Vagina (tissue), 2 donors: ENCODE results near the gene OR10A5. TPM values are rescaled to one million over a fixed set of nuclear protein-coding genes. Genes with fewer than 3 reads are reported as not detected.

ENCODE experiments used
- DNase-seq, 2 donors: peaks; one replicate each; pipeline ENCODE4 v3.0.0-alpha.2; 2017; ENCODE audit errors: extremely low spot score in 2 of 2
- H3K27ac ChIP-seq: fragments of 200-600 bp; sonication (generic); one replicate; pipeline ENCODE4 v1.5.1; 2019
- H3K27me3 ChIP-seq: fragments of 200-600 bp; sonication (generic); one replicate; pipeline ENCODE4 v1.5.1; 2019
- H3K36me3 ChIP-seq, 2 donors: fragments of 200-600 bp; sonication (generic); one replicate each; pipeline ENCODE4 v1.5.1; 2017 to 2019
- H3K4me1 ChIP-seq: fragments of 200-600 bp; sonication (generic); one replicate; pipeline ENCODE4 v1.5.1; 2019
- H3K4me3 ChIP-seq, 2 donors: fragments of 200-600 bp; sonication (generic); 1 replicate in 1 of 2; 2 replicates in 1 of 2; pipeline ENCODE4 v1.5.1; 2016 to 2019
- H3K9me3 ChIP-seq: fragments of 200-600 bp; sonication (generic); one replicate; pipeline ENCODE4 v1.5.1; 2019
- POLR2A ChIP-seq, 2 donors: fragments of 450-650 bp; IDR thresholded peaks; one replicate each; pipeline ENCODE4 v1.6.1; 2017; ENCODE audit warnings: antibody characterized with exemption in 2 of 2, mild to moderate bottlenecking in 2 of 2, moderate library complexity in 2 of 2
- POLR2AphosphoS5 ChIP-seq, 2 donors: sonication (generic); formaldehyde crosslinking; IDR thresholded peaks; one replicate each; pipeline ENCODE4 v1.9.0; 2017; ENCODE audit warnings: antibody characterized with exemption in 2 of 2, mild to moderate bottlenecking in 2 of 2, low read depth in 1 of 2; ENCODE audit not compliant: insufficient read depth in 1 of 2
- intact Hi-C: fragments of 100-400 bp; cut with DNase I; formaldehyde crosslinking; loops from one replicate; pipeline ENCODE4 v1.15.1; 2023
- total RNA-seq: library from RNA; depleted of rRNA; stranded (reverse); fragments of >200 nt; gene quantifications from one replicate; pipeline ENCODE4 v1.2.3, GENCODE V29; 2016
- TF ChIP-seq, protein P1 (sequence below), 3 experiments: fragments of 450-650 bp in 2 of 3; fragments of 200-600 bp in 1 of 3; sonication (generic) in 1 of 3; IDR thresholded peaks; one replicate each; pipeline ENCODE4 v1.5.1; 2017 to 2019; ENCODE audit warnings: antibody characterized with exemption in 3 of 3, mild to moderate bottlenecking in 2 of 3, moderate library complexity in 2 of 3

OR10A5 gene
- total RNA-seq, 1 donor from 2014 or later = not detected

DNA sequence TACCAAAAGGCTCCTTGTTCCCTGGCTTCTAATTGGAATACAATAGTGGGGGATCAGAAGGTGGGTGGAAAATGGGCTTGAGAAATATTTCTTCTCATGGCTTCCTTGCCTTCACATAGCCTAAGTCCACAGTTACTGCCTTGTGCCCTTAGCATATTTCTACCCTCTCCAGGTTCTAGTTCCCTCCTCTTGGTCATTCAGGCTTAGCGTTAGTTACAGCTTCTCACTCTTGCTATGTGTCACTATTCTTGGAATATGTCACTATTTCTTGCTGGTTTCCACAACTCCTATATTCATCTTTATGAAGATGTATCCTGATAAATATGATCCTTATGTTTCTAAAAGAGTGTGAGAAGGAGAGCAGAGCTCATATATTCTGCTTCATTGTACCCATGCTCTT, 44.4 kb downstream of the OR10A5 start:
- Histone ChIP-seq H3K4me3 (no peak overlapping the region), H3K27me3 (no peaks in the 10 kb centered on the region), H3K36me3 (no peaks in the 10 kb centered on the region), H3K9me3 (no peaks in the 10 kb centered on the region), H3K4me1 (no peaks in the 10 kb centered on the region), H3K27ac (no peak overlapping the region)
- TF ChIP-seq POLR2AphosphoS5 (IDR thresholded peaks at IDR 0.05; ENCODE audit: insufficient read depth in 1 of 2, low read depth in 1 of 2) = no peak
- no peak for TF ChIP-seq POLR2A (IDR thresholded peaks at IDR 0.05)
- TF ChIP-seq, protein P1, sequence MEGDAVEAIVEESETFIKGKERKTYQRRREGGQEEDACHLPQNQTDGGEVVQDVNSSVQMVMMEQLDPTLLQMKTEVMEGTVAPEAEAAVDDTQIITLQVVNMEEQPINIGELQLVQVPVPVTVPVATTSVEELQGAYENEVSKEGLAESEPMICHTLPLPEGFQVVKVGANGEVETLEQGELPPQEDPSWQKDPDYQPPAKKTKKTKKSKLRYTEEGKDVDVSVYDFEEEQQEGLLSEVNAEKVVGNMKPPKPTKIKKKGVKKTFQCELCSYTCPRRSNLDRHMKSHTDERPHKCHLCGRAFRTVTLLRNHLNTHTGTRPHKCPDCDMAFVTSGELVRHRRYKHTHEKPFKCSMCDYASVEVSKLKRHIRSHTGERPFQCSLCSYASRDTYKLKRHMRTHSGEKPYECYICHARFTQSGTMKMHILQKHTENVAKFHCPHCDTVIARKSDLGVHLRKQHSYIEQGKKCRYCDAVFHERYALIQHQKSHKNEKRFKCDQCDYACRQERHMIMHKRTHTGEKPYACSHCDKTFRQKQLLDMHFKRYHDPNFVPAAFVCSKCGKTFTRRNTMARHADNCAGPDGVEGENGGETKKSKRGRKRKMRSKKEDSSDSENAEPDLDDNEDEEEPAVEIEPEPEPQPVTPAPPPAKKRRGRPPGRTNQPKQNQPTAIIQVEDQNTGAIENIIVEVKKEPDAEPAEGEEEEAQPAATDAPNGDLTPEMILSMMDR (IDR thresholded peaks at IDR 0.05) = no peak
- intact Hi-C loops = no loop called here
- no peak for DNase-seq

DNA sequence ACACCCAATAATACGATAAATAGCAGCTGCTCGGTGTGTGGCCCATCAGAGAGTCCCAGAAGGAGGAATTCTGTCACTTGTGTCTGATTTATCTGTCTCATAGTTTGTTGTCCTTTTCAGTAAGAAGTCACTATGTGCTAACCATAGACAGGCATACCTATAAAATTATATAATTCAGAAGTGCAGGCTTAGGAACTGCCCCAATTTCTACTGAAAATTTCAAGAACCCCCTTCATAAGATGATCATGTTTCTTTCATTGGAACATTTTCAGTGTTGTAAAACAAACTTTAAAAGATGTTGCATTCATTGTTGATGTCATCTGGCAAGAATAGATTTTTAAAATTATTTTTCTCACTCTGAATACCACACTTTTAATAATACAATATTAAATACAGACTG, 46.9 kb downstream of the OR10A5 start, which contains the start of gene OR2D2:
Gene OR2D2 (minus strand): TSS at position 101 of the 400 bp plus-strand sequence. CDS start 0 bp downstream, at position 101.
- intact Hi-C loops = no loop called here
- H3K9me3 ChIP-seq = no peaks in the 10 kb centered on the region
- DNase-seq = no peak
- H3K4me3 ChIP-seq = no peak within 1 kb of the TSS
- TF ChIP-seq, protein P1 (IDR thresholded peaks at IDR 0.05) = no peak
- TF ChIP-seq POLR2A (IDR thresholded peaks at IDR 0.05) (no peak), POLR2AphosphoS5 (IDR thresholded peaks at IDR 0.05; ENCODE audit: insufficient read depth in 1 of 2, low read depth in 1 of 2) (no peak)
- H3K36me3 ChIP-seq = no peaks in the 10 kb centered on the region
- H3K27me3 ChIP-seq = no peaks in the 10 kb centered on the region
- H3K4me1 ChIP-seq = no peaks in the 10 kb centered on the region
- no peak within 1 kb of the TSS for H3K27ac ChIP-seq

DNA sequence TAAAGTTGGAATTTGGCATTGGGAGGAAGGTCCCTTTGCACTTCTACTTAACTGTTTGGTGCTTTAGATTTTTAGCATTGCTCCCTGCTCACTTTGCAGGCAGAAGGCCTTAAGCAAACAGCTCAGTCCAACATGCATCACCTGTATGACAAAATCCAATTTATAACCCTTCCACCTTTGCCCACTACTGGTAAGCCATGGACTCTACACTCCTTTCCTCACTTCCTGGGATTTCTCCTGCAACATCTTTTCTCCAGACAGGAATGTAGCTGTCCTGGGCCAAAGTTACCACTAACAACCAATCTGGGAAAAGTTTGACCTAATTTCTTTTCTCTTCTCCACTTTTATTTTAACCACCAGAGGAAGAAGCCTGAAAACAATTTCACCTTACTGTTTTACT, 48.6 kb downstream of the OR10A5 start:
- DNase-seq = no peak
- no peaks in the 10 kb centered on the region for H3K27me3 ChIP-seq
- intact Hi-C loops = no loop called here
- no peaks in the 10 kb centered on the region for H3K9me3 ChIP-seq
- TF ChIP-seq POLR2A (IDR thresholded peaks at IDR 0.05) (no peak), POLR2AphosphoS5 (IDR thresholded peaks at IDR 0.05; ENCODE audit: insufficient read depth in 1 of 2, low read depth in 1 of 2) (no peak)
- TF ChIP-seq, protein P1 (IDR thresholded peaks at IDR 0.05) = no peak
- no peak overlapping the region for H3K27ac ChIP-seq
- H3K4me3 ChIP-seq = no peak overlapping the region
- H3K36me3 ChIP-seq = no peaks in the 10 kb centered on the region
- no peaks in the 10 kb centered on the region for H3K4me1 ChIP-seq

DNA sequence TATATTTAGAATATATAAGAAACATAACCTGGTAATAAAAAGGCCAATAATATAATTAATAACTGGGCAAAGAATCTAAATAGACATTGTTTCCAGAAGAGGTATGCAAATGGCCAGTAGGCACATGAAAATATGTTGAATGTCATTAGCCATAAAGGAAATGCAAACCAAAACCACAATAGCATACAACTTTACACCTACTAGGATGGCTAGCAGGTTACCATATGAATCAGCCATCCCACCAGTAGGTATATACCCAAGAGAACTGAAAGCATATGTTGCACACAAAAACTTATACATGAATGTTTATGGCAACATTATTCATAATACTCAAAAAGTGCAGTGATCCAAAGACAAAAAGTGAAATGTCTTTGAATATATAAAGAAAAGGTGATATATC, 49.5 kb downstream of the OR10A5 start:
- H3K4me3 ChIP-seq = no peak overlapping the region
- H3K27ac ChIP-seq = no peak overlapping the region
- no peaks in the 10 kb centered on the region for H3K9me3 ChIP-seq
- DNase-seq = no peak
- TF ChIP-seq POLR2AphosphoS5 (IDR thresholded peaks at IDR 0.05; ENCODE audit: insufficient read depth in 1 of 2, low read depth in 1 of 2) (no peak), POLR2A (IDR thresholded peaks at IDR 0.05) (no peak)
- TF ChIP-seq, protein P1 (IDR thresholded peaks at IDR 0.05) = no peak
- H3K36me3 ChIP-seq = no peaks in the 10 kb centered on the region
- no peaks in the 10 kb centered on the region for H3K27me3 ChIP-seq
- intact Hi-C loops = no loop called here
- H3K4me1 ChIP-seq = no peaks in the 10 kb centered on the region

Other genes with a start within 250 kb of the OR10A5 start
- 10.3 TPM for gene RRP8, start 242.1 kb upstream of the OR10A5 start, total RNA-seq
- gene ILK, start 241.9 kb upstream of the OR10A5 start, total RNA-seq = 149 TPM
- gene TAF10, start 233.5 kb upstream of the OR10A5 start, total RNA-seq = 48.1 TPM
- gene TPP1, start 226.3 kb upstream of the OR10A5 start, total RNA-seq = 77.3 TPM
- gene DCHS1, start 189.9 kb upstream of the OR10A5 start, total RNA-seq = 28.7 TPM
- 55.2 TPM for gene MRPL17, start 162.3 kb upstream of the OR10A5 start, total RNA-seq
- gene OR2AG2, start 73.7 kb upstream of the OR10A5 start, total RNA-seq = not detected
- gene OR2AG1, start 62.7 kb upstream of the OR10A5 start, total RNA-seq = not detected
- not detected for gene OR6A2, start 46.0 kb upstream of the OR10A5 start, total RNA-seq
- gene OR10A2, start 17.4 kb downstream of the OR10A5 start, total RNA-seq = not detected
- not detected for gene OR10A4, start 30.9 kb downstream of the OR10A5 start, total RNA-seq
- not detected for gene OR2D2, start 46.8 kb downstream of the OR10A5 start, total RNA-seq
- not detected for gene OR2D3, start 75.3 kb downstream of the OR10A5 start, total RNA-seq
- 2.0 TPM for gene ZNF215, start 80.7 kb downstream of the OR10A5 start, total RNA-seq
- gene ZNF214, start 174.7 kb downstream of the OR10A5 start, total RNA-seq = 3.9 TPM
- gene NLRP14, start 174.8 kb downstream of the OR10A5 start, total RNA-seq = not detected
- gene RBMXL2, start 243.3 kb downstream of the OR10A5 start, total RNA-seq = not detected